HUES64 (cell line): Measurements from ENCODE around the gene MOSPD2. TPM values are rescaled to one million over a fixed set of nuclear protein-coding genes. Genes with fewer than 3 reads are reported as not detected.

Source experiments
- H3K27ac ChIP-seq: 2 replicates; pipeline ENCODE4 v1.7.0; 2013; ENCODE audit warnings: low read depth, low read length, inconsistent platforms
- H3K27me3 ChIP-seq: 2 replicates; pipeline ENCODE4 v1.6.1; 2013; ENCODE audit warnings: mild to moderate bottlenecking, low read length; ENCODE audit not compliant: insufficient read depth
- H3K36me3 ChIP-seq: 2 replicates; pipeline ENCODE4 v1.6.1; 2013; ENCODE audit warnings: mild to moderate bottlenecking, low read length; ENCODE audit not compliant: insufficient read depth
- H3K4me1 ChIP-seq: 2 replicates; pipeline ENCODE4 v1.6.1; 2013; ENCODE audit warnings: mild to moderate bottlenecking, low read length, moderate library complexity; ENCODE audit not compliant: insufficient read depth
- H3K4me3 ChIP-seq: 2 replicates; pipeline ENCODE4 v1.5.1; 2013; ENCODE audit warnings: mild to moderate bottlenecking, low read length, moderate library complexity
- H3K9ac ChIP-seq: 2 replicates; pipeline ENCODE4 v1.6.1; 2013; ENCODE audit warnings: mild to moderate bottlenecking, low read depth, low read length
- H3K9me3 ChIP-seq: 2 replicates; pipeline ENCODE4 v1.6.1; 2013; ENCODE audit warnings: low read depth, low read length; ENCODE audit not compliant: insufficient read depth
- WGBS: fragments of 150-250, 120-280 bp; methylation state at CpG from one replicate; pipeline ENCODE4 v1.1.7; 2013; ENCODE audit warnings: missing lambda C conversion rate; 5-methylcytosine and 5-hydroxymethylcytosine counted together
- polyA plus RNA-seq, 2 experiments: library from polyadenylated mRNA; stranded (reverse); fragments of 50-300 nt; gene quantifications; one replicate each; pipeline ENCODE4 v1.2.3, GENCODE V29; 2013

The MOSPD2 gene
- 7.0 TPM for polyA plus RNA-seq (2013, experiment 1 of 2)
- 8.2 TPM for polyA plus RNA-seq (2013, experiment 2 of 2)

- peak within 1 kb of the TSS; percentile 89 for H3K4me3 ChIP-seq
- under 1% methylated on average over 76 of the region's 78 CpGs for WGBS
- peak within 1 kb of the TSS; percentile 72 for H3K27ac ChIP-seq
- 0 out of 2 replicates have a peak, but pooled peaks cover 2% of the 10 kb centered on the region for H3K9me3 ChIP-seq
- no peaks in the 10 kb centered on the region; the same call in 1 of the 2 replicates for H3K4me1 ChIP-seq
- peak within 1 kb of the TSS; percentile 89 for H3K9ac ChIP-seq
- peaks cover 12% of the 10 kb centered on the region; the same call in 1 of the 2 replicates for H3K36me3 ChIP-seq
- H3K27me3 ChIP-seq: no peaks in the 10 kb centered on the region
These were observed at the start of gene MOSPD2, which contains the start of gene FANCB for GRCh38 chrX:14872851-14873675. TSS of gene MOSPD2 (plus strand) at chrX:14873421. CDS start at chrX:14873529, 108 bp downstream. TSS of gene FANCB (minus strand) at chrX:14873069. CDS start at chrX:14865510, 7,559 bp downstream.

- H3K36me3 ChIP-seq: no peaks in the 10 kb centered on the region
- no peak overlapping the region for H3K4me3 ChIP-seq
- H3K4me1 ChIP-seq: no peaks in the 10 kb centered on the region
- H3K9ac ChIP-seq: no peak overlapping the region
- no peak overlapping the region for H3K27ac ChIP-seq
- no peaks in the 10 kb centered on the region for H3K27me3 ChIP-seq
- no peaks in the 10 kb centered on the region for H3K9me3 ChIP-seq
These were observed 47.4 kb upstream of the MOSPD2 start for GRCh38 chrX:14825851-14826250.

- Histone ChIP-seq H3K4me1 (no peaks in the 10 kb centered on the region), H3K9me3 (no peaks in the 10 kb centered on the region), H3K27ac (no peak overlapping the region), H3K4me3 (no peak overlapping the region), H3K9ac (no peak overlapping the region), H3K27me3 (no peaks in the 10 kb centered on the region), H3K36me3 (no peaks in the 10 kb centered on the region)
- WGBS: 95% methylated on average over 3 of the region's 3 CpGs
These were observed 46.9 kb upstream of the MOSPD2 start for GRCh38 chrX:14826319-14826718.

- WGBS: 89% methylated on average over 2 of the region's 2 CpGs
- Histone ChIP-seq H3K27me3 (no peaks in the 10 kb centered on the region), H3K4me3 (no peak overlapping the region), H3K27ac (no peak overlapping the region), H3K9ac (no peak overlapping the region), H3K4me1 (no peaks in the 10 kb centered on the region; the same call in 1 of the 2 replicates), H3K9me3 (no peaks in the 10 kb centered on the region), H3K36me3 (no peaks in the 10 kb centered on the region)
These were observed 43.6 kb upstream of the MOSPD2 start for GRCh38 chrX:14829643-14830042.

- Histone ChIP-seq H3K9ac (no peak overlapping the region), H3K4me1 (no peaks in the 10 kb centered on the region; the same call in 1 of the 2 replicates), H3K36me3 (peaks cover 5% of the 10 kb centered on the region; the same call in 1 of the 2 replicates), H3K9me3 (no peaks in the 10 kb centered on the region), H3K4me3 (no peak overlapping the region), H3K27me3 (no peaks in the 10 kb centered on the region), H3K27ac (no peak overlapping the region)
- 60% methylated on average over 2 of the region's 2 CpGs for WGBS
These were observed 41.1 kb upstream of the MOSPD2 start for GRCh38 chrX:14832151-14832550.

- Histone ChIP-seq H3K4me3 (no peak overlapping the region), H3K27ac (no peak overlapping the region), H3K4me1 (no peaks in the 10 kb centered on the region; the same call in 1 of the 2 replicates), H3K36me3 (peaks cover 5% of the 10 kb centered on the region; the same call in 1 of the 2 replicates), H3K27me3 (no peaks in the 10 kb centered on the region), H3K9ac (no peak overlapping the region), H3K9me3 (no peaks in the 10 kb centered on the region)
These were observed 40.6 kb upstream of the MOSPD2 start for GRCh38 chrX:14832586-14832985.

- Histone ChIP-seq H3K27me3 (no peaks in the 10 kb centered on the region), H3K9me3 (no peaks in the 10 kb centered on the region), H3K9ac (no peak overlapping the region), H3K4me1 (no peaks in the 10 kb centered on the region; the same call in 1 of the 2 replicates), H3K36me3 (peaks cover 23% of the 10 kb centered on the region), H3K4me3 (no peak overlapping the region), H3K27ac (no peak overlapping the region)
- 96% methylated on average over 2 of the region's 2 CpGs for WGBS
These were observed 36.1 kb upstream of the MOSPD2 start for GRCh38 chrX:14837155-14837554.

- H3K4me1 ChIP-seq: no peaks in the 10 kb centered on the region
- no peaks in the 10 kb centered on the region for H3K9me3 ChIP-seq
- H3K36me3 ChIP-seq: peaks cover 38% of the 10 kb centered on the region
- no peak overlapping the region for H3K27ac ChIP-seq
- no peak overlapping the region for H3K4me3 ChIP-seq
- no peaks in the 10 kb centered on the region for H3K27me3 ChIP-seq
- WGBS: 100% methylated on average over 1 of the region's 4 CpGs
- no peak overlapping the region for H3K9ac ChIP-seq
These were observed 29.6 kb upstream of the MOSPD2 start for GRCh38 chrX:14843666-14844065.

- H3K27me3 ChIP-seq: no peaks in the 10 kb centered on the region
These were observed 21.7 kb upstream of the MOSPD2 start for GRCh38 chrX:14851526-14851925.

GRCh38 chrX:14864631-14865030, 8.6 kb upstream of the MOSPD2 start:
- peaks cover 12% of the 10 kb centered on the region; the same call in 1 of the 2 replicates for H3K9me3 ChIP-seq
- H3K27me3 ChIP-seq: no peaks in the 10 kb centered on the region

More at GRCh38 chrX:14851526-14851925, 21.7 kb upstream of the MOSPD2 start:
- WGBS: 100% methylated on average over 3 of the region's 3 CpGs
- no peak overlapping the region for H3K4me3 ChIP-seq
- H3K36me3 ChIP-seq: peaks cover 28% of the 10 kb centered on the region
- no peak overlapping the region for H3K27ac ChIP-seq
- H3K4me1 ChIP-seq: no peaks in the 10 kb centered on the region
- no peaks in the 10 kb centered on the region for H3K9me3 ChIP-seq
- no peak overlapping the region for H3K9ac ChIP-seq

GRCh38 chrX:14865201-14865600, 8.0 kb upstream of the MOSPD2 start:
- H3K27ac ChIP-seq: no peak overlapping the region
- peaks cover 40% of the 10 kb centered on the region for H3K36me3 ChIP-seq
- WGBS: 100% methylated on average over 1 of the region's 1 CpG

More at GRCh38 chrX:14864631-14865030, 8.6 kb upstream of the MOSPD2 start:
- no peak overlapping the region for H3K27ac ChIP-seq
- no peak overlapping the region for H3K9ac ChIP-seq
- 100% methylated on average over 1 of the region's 1 CpG for WGBS
- H3K4me1 ChIP-seq: no peaks in the 10 kb centered on the region
- peaks cover 40% of the 10 kb centered on the region for H3K36me3 ChIP-seq
- H3K4me3 ChIP-seq: no peak overlapping the region

More at GRCh38 chrX:14865201-14865600, 8.0 kb upstream of the MOSPD2 start:
- Histone ChIP-seq H3K4me1 (no peaks in the 10 kb centered on the region), H3K27me3 (no peaks in the 10 kb centered on the region), H3K9me3 (peaks cover 12% of the 10 kb centered on the region; the same call in 1 of the 2 replicates), H3K4me3 (no peak overlapping the region), H3K9ac (no peak overlapping the region)
